ENCODE data around the gene DNAH12. TPM values are rescaled to one million over a fixed set of nuclear protein-coding genes. Genes with fewer than 3 reads are reported as not detected.
A peak's percentile ranks its signal among the peaks of the same experiment; 100 is the strongest.

The DNAH12 gene
- total RNA-seq, 1 experiment from 2014 or later = not detected

- H3K9ac ChIP-seq (ENCODE audit: low read length) = no peak overlapping the region
Observed at GRCh38 chr3:57538465-57538864, 5.7 kb downstream of the DNAH12 start.

GRCh38 chr3:57530071-57530608 lies 14.0 kb downstream of the DNAH12 start:
- H3K27me3 ChIP-seq (ENCODE audit: insufficient read depth, low read length) = no peaks in the 10 kb centered on the region
- no TSS peak for BruUV-seq (replicated peaks)
- DNase-seq (ENCODE audit: low read depth, low spot score) (no peak), ATAC-seq (peak; percentile 70)
- no peaks in the 10 kb centered on the region for H3K79me2 ChIP-seq (ENCODE audit: insufficient read depth, low read length)
- H3K9me2 ChIP-seq (ENCODE audit: insufficient read depth) = no peaks in the 10 kb centered on the region
- no peak overlapping the region for H3K4me3 ChIP-seq (replicated peaks in 1 of 2; ENCODE audit: low read depth in 1 of 2, low read length in 2 of 2)
- peak overlapping the region; percentile 15; the same call in 1 of the 2 replicates for H3K27ac ChIP-seq (ENCODE audit: low read depth, low read length)
- H3K9ac ChIP-seq (ENCODE audit: low read length) = no peak overlapping the region
- ChIA-PET CTCF (no interaction called here), POLR2A (no interaction called here), RAD21 (ENCODE audit: low non-redundant PET in 1 of 2, low total read pairs in 2 of 2, uncharacterized antibody in 2 of 2, unreplicated experiment in 2 of 2) (no interaction called here)
- peaks cover 7 to 22% of the 10 kb centered on the region in 2 experiments; a peak in 3 of 4 replicates for H3K4me1 ChIP-seq (ENCODE audit: control insufficient read depth in 1 of 2, insufficient read depth in 2 of 2, low read length in 2 of 2)
- intact Hi-C loops (cut with micrococcal nuclease) = no loop called here
- no peaks in the 10 kb centered on the region for H4K20me1 ChIP-seq (ENCODE audit: insufficient read depth)
- H3K36me3 ChIP-seq (ENCODE audit: control insufficient read depth in 1 of 2, insufficient read depth in 2 of 2, low read length in 2 of 2) = no peaks in the 10 kb centered on the region
- H3K4me2 ChIP-seq (ENCODE audit: low read length) = peak overlapping the region; percentile 24; the same call in 1 of the 2 replicates
- TF ChIP-seq, protein P1, sequence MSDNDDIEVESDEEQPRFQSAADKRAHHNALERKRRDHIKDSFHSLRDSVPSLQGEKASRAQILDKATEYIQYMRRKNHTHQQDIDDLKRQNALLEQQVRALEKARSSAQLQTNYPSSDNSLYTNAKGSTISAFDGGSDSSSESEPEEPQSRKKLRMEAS (IDR thresholded peaks at IDR 0.05) = no peak
- no peak for TF ChIP-seq TCF7L2 (IDR thresholded peaks at IDR 0.05; ENCODE audit: borderline replicate concordance, extremely low read depth, insufficient read depth, insufficient read length)
- no peak for TF ChIP-seq ELF1 (IDR thresholded peaks at IDR 0.05; ENCODE audit: borderline replicate concordance, low read depth)
- H3K9me3 ChIP-seq (ENCODE audit: control insufficient read depth in 1 of 2, insufficient read depth in 1 of 2, low read depth in 1 of 2, low read length in 2 of 2) = no peaks in the 10 kb centered on the region
- peak overlapping the region; percentile 45 for H2AFZ ChIP-seq (ENCODE audit: low read depth, low read length, poor library complexity, severe bottlenecking)

More at GRCh38 chr3:57538465-57538864, 5.7 kb downstream of the DNAH12 start:
- no peak overlapping the region for H3K4me3 ChIP-seq (replicated peaks in 1 of 2; ENCODE audit: low read depth in 1 of 2, low read length in 2 of 2)
- ChIA-PET POLR2A (no interaction called here), RAD21 (ENCODE audit: low non-redundant PET in 1 of 2, low total read pairs in 2 of 2, uncharacterized antibody in 2 of 2, unreplicated experiment in 2 of 2) (no interaction called here), CTCF (no interaction called here)
- ATAC-seq (no peak), DNase-seq (ENCODE audit: low read depth, low spot score) (no peak)
- no peaks in the 10 kb centered on the region for H3K9me2 ChIP-seq (ENCODE audit: insufficient read depth)
- H4K20me1 ChIP-seq (ENCODE audit: insufficient read depth) = no peaks in the 10 kb centered on the region
- no TSS peak for BruUV-seq (replicated peaks)
- TF ChIP-seq EZH2phosphoT487 (IDR thresholded peaks at IDR 0.05; ENCODE audit: borderline replicate concordance) (no peak), ZFX (IDR thresholded peaks at IDR 0.05) (no peak), JUND (IDR thresholded peaks at IDR 0.05) (no peak)
- TF ChIP-seq, protein P1 (IDR thresholded peaks at IDR 0.05) = no peak
- intact Hi-C loops (cut with micrococcal nuclease) = no loop called here
- H3K79me2 ChIP-seq (ENCODE audit: insufficient read depth, low read length) = no peaks in the 10 kb centered on the region
- no peaks in the 10 kb centered on the region for H3K9me3 ChIP-seq (ENCODE audit: control insufficient read depth in 1 of 2, insufficient read depth in 1 of 2, low read depth in 1 of 2, low read length in 2 of 2)
- H3K27me3 ChIP-seq (ENCODE audit: insufficient read depth, low read length) = no peaks in the 10 kb centered on the region
- H2AFZ ChIP-seq (ENCODE audit: low read depth, low read length, poor library complexity, severe bottlenecking) = no peak overlapping the region
- H3K27ac ChIP-seq (ENCODE audit: low read depth, low read length) = no peak overlapping the region
- H3K4me1 ChIP-seq (ENCODE audit: control insufficient read depth in 1 of 2, insufficient read depth in 2 of 2, low read length in 2 of 2) = no peaks in the 10 kb centered on the region
- no peak overlapping the region for H3K4me2 ChIP-seq (ENCODE audit: low read length)
- no peaks in the 10 kb centered on the region for H3K36me3 ChIP-seq (ENCODE audit: control insufficient read depth in 1 of 2, insufficient read depth in 2 of 2, low read length in 2 of 2)

Measured in HCT116 (cell line).